ENCODE measurements around the gene ANKRD34A.

DNA sequence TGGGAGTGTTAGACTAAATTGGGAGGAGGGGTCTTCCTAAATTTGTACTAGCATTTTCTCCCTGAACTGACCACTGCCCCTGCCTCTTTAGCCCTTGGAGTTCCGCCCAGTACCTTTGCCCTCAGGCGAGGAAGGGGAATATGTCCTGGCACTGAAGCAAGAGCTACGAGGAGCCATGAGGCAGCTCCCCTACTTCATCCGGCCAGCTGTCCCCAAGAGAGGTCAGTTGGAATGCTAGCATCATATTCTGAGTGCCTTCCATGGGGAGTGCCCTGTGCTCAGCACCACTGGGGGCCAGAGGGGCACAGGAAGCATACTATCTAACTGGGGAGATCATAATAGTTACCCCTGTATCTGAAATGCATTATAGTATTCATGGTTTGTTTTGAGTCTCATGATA is 10.8 kb upstream of the ANKRD34A start:
- TF ChIP-seq POLR2A (IDR thresholded peaks at IDR 0.05): no peak
- TF ChIP-seq, protein P1, sequence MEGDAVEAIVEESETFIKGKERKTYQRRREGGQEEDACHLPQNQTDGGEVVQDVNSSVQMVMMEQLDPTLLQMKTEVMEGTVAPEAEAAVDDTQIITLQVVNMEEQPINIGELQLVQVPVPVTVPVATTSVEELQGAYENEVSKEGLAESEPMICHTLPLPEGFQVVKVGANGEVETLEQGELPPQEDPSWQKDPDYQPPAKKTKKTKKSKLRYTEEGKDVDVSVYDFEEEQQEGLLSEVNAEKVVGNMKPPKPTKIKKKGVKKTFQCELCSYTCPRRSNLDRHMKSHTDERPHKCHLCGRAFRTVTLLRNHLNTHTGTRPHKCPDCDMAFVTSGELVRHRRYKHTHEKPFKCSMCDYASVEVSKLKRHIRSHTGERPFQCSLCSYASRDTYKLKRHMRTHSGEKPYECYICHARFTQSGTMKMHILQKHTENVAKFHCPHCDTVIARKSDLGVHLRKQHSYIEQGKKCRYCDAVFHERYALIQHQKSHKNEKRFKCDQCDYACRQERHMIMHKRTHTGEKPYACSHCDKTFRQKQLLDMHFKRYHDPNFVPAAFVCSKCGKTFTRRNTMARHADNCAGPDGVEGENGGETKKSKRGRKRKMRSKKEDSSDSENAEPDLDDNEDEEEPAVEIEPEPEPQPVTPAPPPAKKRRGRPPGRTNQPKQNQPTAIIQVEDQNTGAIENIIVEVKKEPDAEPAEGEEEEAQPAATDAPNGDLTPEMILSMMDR (IDR thresholded peaks at IDR 0.05): no peak

Measured in ovary (tissue), 3 donors.